22Rv1 (cell line): ENCODE data around the gene TP53I11.

Experiments used
- ZFX ChIP-seq: fragments of 450-650 bp; IDR thresholded peaks from 2 replicates; pipeline ENCODE4 v1.6.1; 2017; ENCODE audit warnings: antibody characterized with exemption, borderline replicate concordance
- TF ChIP-seq, protein P1 (sequence below): fragments of 450-650 bp; IDR thresholded peaks from 2 replicates; pipeline ENCODE4 v1.5.1; 2017; ENCODE audit warnings: mild to moderate bottlenecking

- TF ChIP-seq, protein P1, sequence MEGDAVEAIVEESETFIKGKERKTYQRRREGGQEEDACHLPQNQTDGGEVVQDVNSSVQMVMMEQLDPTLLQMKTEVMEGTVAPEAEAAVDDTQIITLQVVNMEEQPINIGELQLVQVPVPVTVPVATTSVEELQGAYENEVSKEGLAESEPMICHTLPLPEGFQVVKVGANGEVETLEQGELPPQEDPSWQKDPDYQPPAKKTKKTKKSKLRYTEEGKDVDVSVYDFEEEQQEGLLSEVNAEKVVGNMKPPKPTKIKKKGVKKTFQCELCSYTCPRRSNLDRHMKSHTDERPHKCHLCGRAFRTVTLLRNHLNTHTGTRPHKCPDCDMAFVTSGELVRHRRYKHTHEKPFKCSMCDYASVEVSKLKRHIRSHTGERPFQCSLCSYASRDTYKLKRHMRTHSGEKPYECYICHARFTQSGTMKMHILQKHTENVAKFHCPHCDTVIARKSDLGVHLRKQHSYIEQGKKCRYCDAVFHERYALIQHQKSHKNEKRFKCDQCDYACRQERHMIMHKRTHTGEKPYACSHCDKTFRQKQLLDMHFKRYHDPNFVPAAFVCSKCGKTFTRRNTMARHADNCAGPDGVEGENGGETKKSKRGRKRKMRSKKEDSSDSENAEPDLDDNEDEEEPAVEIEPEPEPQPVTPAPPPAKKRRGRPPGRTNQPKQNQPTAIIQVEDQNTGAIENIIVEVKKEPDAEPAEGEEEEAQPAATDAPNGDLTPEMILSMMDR, result no peak
- TF ChIP-seq ZFX, result no peak
These were observed 35.0 kb upstream of the TP53I11 start for GRCh38 chr11:44985721-44986120.
